ENCODE measurements around the gene MMD2.

Gene MMD2

GRCh38 chr7:4878336-4879335 is 80.4 kb downstream of the MMD2 start:
- no peak overlapping the region for H3K9ac ChIP-seq
- H3K27me3 ChIP-seq (ENCODE audit: insufficient read depth, low read depth), result no peaks in the 10 kb centered on the region
- TF ChIP-seq CTCF (conservative IDR thresholded peaks at IDR 0.05; ENCODE audit: low read depth, low read length), result no peak
- no peak overlapping the region for H2AFZ ChIP-seq (ENCODE audit: low read depth)
- H3K36me3 ChIP-seq (ENCODE audit: insufficient read depth), result no peaks in the 10 kb centered on the region
- H3K4me3 ChIP-seq (IDR thresholded peaks at IDR 0.05; ENCODE audit: insufficient read depth, low read depth, low read length), result no peak overlapping the region
- no peak overlapping the region for H3K4me2 ChIP-seq
- no peaks in the 10 kb centered on the region for H3K79me2 ChIP-seq (ENCODE audit: insufficient read depth, low read depth)
- H3K27ac ChIP-seq, result no peak overlapping the region
- H3K4me1 ChIP-seq (ENCODE audit: low read depth, poor library complexity, severe bottlenecking), result peaks cover 5% of the 10 kb centered on the region
- H4K20me1 ChIP-seq (ENCODE audit: insufficient read depth), result no peaks in the 10 kb centered on the region

- Histone ChIP-seq H3K4me3 (IDR thresholded peaks at IDR 0.05; ENCODE audit: insufficient read depth, low read depth, low read length) (no peak overlapping the region), H4K20me1 (ENCODE audit: insufficient read depth) (no peaks in the 10 kb centered on the region), H3K79me2 (ENCODE audit: insufficient read depth, low read depth) (no peaks in the 10 kb centered on the region), H3K27me3 (ENCODE audit: insufficient read depth, low read depth) (no peaks in the 10 kb centered on the region), H2AFZ (ENCODE audit: low read depth) (no peak overlapping the region), H3K36me3 (ENCODE audit: insufficient read depth) (no peaks in the 10 kb centered on the region), H3K27ac (no peak overlapping the region), H3K4me2 (no peak overlapping the region), H3K9ac (no peak overlapping the region), H3K4me1 (ENCODE audit: low read depth, poor library complexity, severe bottlenecking) (no peaks in the 10 kb centered on the region)
- TF ChIP-seq CTCF (conservative IDR thresholded peaks at IDR 0.05; ENCODE audit: low read depth, low read length), result no peak
These were observed 82.4 kb downstream of the MMD2 start for GRCh38 chr7:4876586-4876985.

- no peaks in the 10 kb centered on the region for H3K4me1 ChIP-seq (ENCODE audit: low read depth, poor library complexity, severe bottlenecking)
- no peak overlapping the region for H2AFZ ChIP-seq (ENCODE audit: low read depth)
- no peak overlapping the region for H3K9ac ChIP-seq
- H3K79me2 ChIP-seq (ENCODE audit: insufficient read depth, low read depth), result no peaks in the 10 kb centered on the region
- no peak overlapping the region for H3K4me2 ChIP-seq
- H3K27ac ChIP-seq, result no peak overlapping the region
- H3K36me3 ChIP-seq (ENCODE audit: insufficient read depth), result no peaks in the 10 kb centered on the region
- no peaks in the 10 kb centered on the region for H3K27me3 ChIP-seq (ENCODE audit: insufficient read depth, low read depth)
- TF ChIP-seq CTCF (conservative IDR thresholded peaks at IDR 0.05; ENCODE audit: low read depth, low read length), result no peak
- H4K20me1 ChIP-seq (ENCODE audit: insufficient read depth), result no peaks in the 10 kb centered on the region
- H3K4me3 ChIP-seq (IDR thresholded peaks at IDR 0.05; ENCODE audit: insufficient read depth, low read depth, low read length), result no peak overlapping the region
These were observed 83.6 kb downstream of the MMD2 start for GRCh38 chr7:4875391-4875790.

GRCh38 chr7:4873071-4873944 is 85.7 kb downstream of the MMD2 start:
- no peak overlapping the region for H3K9ac ChIP-seq
- H3K4me2 ChIP-seq, result no peak overlapping the region
- TF ChIP-seq CTCF (conservative IDR thresholded peaks at IDR 0.05; ENCODE audit: low read depth, low read length), result no peak
- H3K27ac ChIP-seq, result no peak overlapping the region
- no peaks in the 10 kb centered on the region for H3K36me3 ChIP-seq (ENCODE audit: insufficient read depth)
- no peaks in the 10 kb centered on the region for H3K4me1 ChIP-seq (ENCODE audit: low read depth, poor library complexity, severe bottlenecking)
- H3K4me3 ChIP-seq (IDR thresholded peaks at IDR 0.05; ENCODE audit: insufficient read depth, low read depth, low read length), result no peak overlapping the region
- no peak overlapping the region for H2AFZ ChIP-seq (ENCODE audit: low read depth)
- no peaks in the 10 kb centered on the region for H3K27me3 ChIP-seq (ENCODE audit: insufficient read depth, low read depth)
- H4K20me1 ChIP-seq (ENCODE audit: insufficient read depth), result no peaks in the 10 kb centered on the region
- no peaks in the 10 kb centered on the region for H3K79me2 ChIP-seq (ENCODE audit: insufficient read depth, low read depth)

Data from KMS-11 (cell line).